BE2C (cell line): Measurements from ENCODE around the gene ADIRF.
"Not testable (repeated sequence)": the region's sequence is repeated elsewhere in the genome, so short reads cannot be mapped to it uniquely, and the experiment has no call there.

Experiments
- DNase-seq: peaks from one replicate; pipeline ENCODE4 v3.0.0-alpha.2; 2020
- H3K27me3 ChIP-seq: fragments of 250-450 bp; sonication (Bioruptor Pico); 2 replicates; pipeline ENCODE4 v1.5.1; 2020; ENCODE audit warnings: mild to moderate bottlenecking
- H3K36me3 ChIP-seq: fragments of 250-450 bp; sonication (Bioruptor Pico); 2 replicates; pipeline ENCODE4 v1.5.1; 2020; ENCODE audit warnings: mild to moderate bottlenecking
- H3K4me1 ChIP-seq: fragments of 250-450 bp; sonication (Bioruptor Pico); 2 replicates; pipeline ENCODE4 v1.5.1; 2020
- H3K4me3 ChIP-seq: 2 replicates; pipeline ENCODE4 v1.5.1; 2011; ENCODE audit warnings: low read depth, low read length
- H3K9me3 ChIP-seq: fragments of 250-450 bp; sonication (Bioruptor Pico); 2 replicates; pipeline ENCODE4 v1.5.1; 2020
- TF ChIP-seq, protein P1 (sequence below): IDR thresholded peaks from 2 replicates; pipeline ENCODE4 v1.5.1; 2012; ENCODE audit warnings: mild to moderate bottlenecking, low read depth, low read length

Gene ADIRF

DNA sequence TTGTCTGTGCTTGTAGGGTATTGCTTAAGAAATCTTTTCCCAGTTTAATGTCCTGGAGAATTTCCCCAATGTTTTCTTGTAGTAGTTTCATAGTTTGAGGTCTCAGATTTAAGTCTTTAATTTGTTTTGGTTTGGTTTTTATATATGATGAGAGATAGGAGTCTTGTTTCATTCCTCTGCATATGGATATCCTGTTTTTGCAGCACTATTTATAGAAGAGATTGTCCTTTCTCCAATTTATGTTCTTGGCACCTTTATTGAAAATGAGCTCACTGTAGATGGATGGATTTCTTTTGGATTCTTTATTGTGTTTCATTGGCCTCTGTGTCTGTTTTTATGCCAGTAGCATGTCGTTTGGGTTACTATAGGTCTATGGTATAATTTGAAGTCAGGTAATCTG lies 20.2 kb downstream of the ADIRF start:
- Histone ChIP-seq H3K4me1 (no peaks in the 10 kb centered on the region), H3K36me3 (no peaks in the 10 kb centered on the region), H3K27me3 (no peaks in the 10 kb centered on the region), H3K9me3 (no peaks in the 10 kb centered on the region), H3K4me3 (no peak overlapping the region)
- TF ChIP-seq, protein P1, sequence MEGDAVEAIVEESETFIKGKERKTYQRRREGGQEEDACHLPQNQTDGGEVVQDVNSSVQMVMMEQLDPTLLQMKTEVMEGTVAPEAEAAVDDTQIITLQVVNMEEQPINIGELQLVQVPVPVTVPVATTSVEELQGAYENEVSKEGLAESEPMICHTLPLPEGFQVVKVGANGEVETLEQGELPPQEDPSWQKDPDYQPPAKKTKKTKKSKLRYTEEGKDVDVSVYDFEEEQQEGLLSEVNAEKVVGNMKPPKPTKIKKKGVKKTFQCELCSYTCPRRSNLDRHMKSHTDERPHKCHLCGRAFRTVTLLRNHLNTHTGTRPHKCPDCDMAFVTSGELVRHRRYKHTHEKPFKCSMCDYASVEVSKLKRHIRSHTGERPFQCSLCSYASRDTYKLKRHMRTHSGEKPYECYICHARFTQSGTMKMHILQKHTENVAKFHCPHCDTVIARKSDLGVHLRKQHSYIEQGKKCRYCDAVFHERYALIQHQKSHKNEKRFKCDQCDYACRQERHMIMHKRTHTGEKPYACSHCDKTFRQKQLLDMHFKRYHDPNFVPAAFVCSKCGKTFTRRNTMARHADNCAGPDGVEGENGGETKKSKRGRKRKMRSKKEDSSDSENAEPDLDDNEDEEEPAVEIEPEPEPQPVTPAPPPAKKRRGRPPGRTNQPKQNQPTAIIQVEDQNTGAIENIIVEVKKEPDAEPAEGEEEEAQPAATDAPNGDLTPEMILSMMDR, result no peak
- DNase-seq, result no peak

DNA sequence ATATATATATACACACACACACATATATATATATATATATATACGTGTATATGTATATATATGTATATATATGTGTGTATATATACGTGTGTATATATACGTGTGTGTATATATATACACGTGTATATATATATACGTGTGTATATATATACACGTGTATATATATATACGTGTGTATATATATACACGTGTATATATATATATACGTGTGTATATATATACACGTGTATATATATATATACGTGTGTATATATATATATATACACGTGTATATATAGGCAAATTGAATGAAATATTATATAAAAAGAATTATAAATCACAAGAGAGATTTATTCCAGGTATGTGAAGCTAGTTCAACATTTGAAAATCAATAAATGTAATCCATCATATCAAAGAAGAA lies 23.1 kb downstream of the ADIRF start:
- not testable (repeated sequence) for H3K27me3 ChIP-seq, H3K36me3 ChIP-seq, H3K4me1 ChIP-seq, DNase-seq, H3K9me3 ChIP-seq, H3K4me3 ChIP-seq

DNA sequence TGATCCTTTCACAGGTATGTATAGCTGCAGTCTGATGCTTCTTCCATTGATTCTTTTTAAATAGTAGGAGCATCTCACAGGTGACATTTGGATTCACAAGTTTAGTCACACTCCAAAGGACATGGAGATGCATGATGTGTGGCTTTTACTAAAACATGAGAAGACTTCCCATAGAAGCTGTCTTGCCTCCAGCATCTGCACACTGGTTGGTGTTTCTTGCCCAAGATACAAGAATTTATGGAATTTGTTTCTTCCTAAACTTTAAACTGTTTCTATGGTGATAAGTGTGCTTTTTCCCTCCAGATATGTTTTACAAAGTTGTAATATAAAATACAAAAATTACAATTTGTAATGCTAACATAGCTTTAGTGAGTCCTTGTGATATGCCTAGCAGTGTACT lies 24.2 kb downstream of the ADIRF start:
- Histone ChIP-seq H3K36me3 (no peaks in the 10 kb centered on the region), H3K4me3 (no peak overlapping the region), H3K27me3 (no peaks in the 10 kb centered on the region), H3K9me3 (no peaks in the 10 kb centered on the region), H3K4me1 (no peaks in the 10 kb centered on the region)
- no peak for DNase-seq
- TF ChIP-seq, protein P1, result no peak

DNA sequence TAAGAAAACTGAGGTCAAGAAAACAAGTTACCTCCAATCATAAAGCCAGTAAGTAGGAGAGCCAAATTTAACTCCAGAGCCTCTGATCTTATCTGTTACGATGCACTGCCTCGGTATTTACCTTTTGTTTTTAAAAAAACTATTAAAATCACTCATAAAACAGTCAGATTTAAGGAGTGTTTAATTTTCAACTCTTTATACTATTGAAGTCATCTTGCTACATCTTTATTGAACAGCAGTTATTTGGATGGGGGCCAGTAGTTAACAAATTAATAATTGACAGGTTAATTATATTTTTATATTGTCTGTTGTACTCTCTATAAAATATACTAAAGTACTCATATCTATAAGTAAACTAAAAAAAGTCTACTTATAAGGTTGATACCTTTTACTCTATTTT lies 24.6 kb downstream of the ADIRF start:
- Histone ChIP-seq H3K9me3 (no peaks in the 10 kb centered on the region), H3K4me1 (no peaks in the 10 kb centered on the region), H3K27me3 (no peaks in the 10 kb centered on the region), H3K4me3 (no peak overlapping the region), H3K36me3 (no peaks in the 10 kb centered on the region)
- TF ChIP-seq, protein P1, result no peak
- DNase-seq, result no peak

DNA sequence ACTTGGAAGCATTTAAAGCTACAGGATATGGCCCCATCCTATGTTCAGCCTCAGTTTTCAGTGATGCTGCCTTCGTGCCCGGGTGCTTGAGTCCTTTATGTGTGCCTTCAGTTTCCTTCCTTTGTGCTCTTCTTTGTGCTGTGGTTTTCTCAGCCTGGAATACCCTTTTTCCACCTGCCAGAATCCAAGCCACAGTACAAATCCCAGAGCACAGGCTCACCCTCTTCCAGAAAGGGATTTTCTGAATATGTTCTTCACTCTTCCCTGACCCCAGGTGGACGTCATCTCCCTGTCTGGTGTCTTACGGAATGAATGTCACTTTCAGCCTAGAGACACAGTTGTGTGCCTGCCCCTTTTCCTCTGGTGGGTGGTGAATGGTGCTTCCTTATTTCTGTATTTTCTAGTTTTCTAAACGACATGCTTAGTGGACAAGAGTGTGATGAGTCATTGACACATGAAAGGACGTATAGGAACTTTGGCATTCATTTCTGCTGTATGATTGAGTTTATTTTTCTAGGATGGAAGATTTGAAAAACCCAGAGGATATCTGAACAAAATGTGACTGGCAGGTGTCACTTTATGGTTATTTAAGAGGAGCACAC lies 31.6 kb downstream of the ADIRF start:
- H3K4me1 ChIP-seq, H3K36me3 ChIP-seq, H3K27me3 ChIP-seq, DNase-seq, H3K4me3 ChIP-seq, H3K9me3 ChIP-seq: not testable (repeated sequence)

DNA sequence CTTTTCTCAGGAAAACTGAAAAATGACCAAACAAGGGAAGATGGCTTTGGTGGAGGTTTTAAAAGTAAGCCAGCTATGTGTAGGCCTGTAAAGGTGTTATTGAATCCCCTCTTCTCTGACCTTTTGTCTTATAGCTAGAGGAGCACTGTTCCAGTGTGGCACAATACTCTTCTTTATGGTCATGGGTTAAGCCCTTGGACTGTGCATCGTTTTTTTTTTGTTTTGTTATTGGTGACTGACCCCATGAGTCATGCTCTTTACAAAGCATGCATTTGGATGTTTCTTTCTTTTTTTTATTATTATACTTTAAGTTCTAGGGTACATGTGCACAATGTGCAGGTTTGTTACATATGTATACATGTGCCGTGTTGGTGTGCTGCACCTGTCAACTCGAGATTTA lies 32.2 kb downstream of the ADIRF start:
- H3K36me3 ChIP-seq, result no peaks in the 10 kb centered on the region
- H3K4me3 ChIP-seq, result no peak overlapping the region
- H3K9me3 ChIP-seq, result no peaks in the 10 kb centered on the region
- no peaks in the 10 kb centered on the region for H3K4me1 ChIP-seq
- no peaks in the 10 kb centered on the region for H3K27me3 ChIP-seq
- no peak for DNase-seq
- TF ChIP-seq, protein P1, result no peak

DNA sequence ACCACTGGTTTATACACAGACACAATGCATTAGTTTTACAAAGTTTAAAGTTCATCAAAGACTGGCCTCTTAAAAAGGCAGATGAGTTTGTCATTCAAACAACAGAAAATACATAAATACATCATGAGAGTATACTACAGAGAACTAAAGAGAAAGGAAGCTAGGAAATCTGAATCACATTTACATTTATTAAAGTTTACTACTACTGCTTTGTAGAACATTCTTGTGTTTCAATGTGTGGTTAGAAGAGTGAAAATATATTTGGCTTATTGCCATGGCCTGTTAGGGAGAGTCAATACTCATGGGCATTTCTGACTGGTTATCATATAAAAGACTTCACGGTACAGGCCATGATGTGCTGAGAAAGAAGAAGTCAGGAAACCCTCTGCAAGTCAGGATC lies 38.8 kb downstream of the ADIRF start:
- not testable (repeated sequence) for H3K36me3 ChIP-seq

DNA sequence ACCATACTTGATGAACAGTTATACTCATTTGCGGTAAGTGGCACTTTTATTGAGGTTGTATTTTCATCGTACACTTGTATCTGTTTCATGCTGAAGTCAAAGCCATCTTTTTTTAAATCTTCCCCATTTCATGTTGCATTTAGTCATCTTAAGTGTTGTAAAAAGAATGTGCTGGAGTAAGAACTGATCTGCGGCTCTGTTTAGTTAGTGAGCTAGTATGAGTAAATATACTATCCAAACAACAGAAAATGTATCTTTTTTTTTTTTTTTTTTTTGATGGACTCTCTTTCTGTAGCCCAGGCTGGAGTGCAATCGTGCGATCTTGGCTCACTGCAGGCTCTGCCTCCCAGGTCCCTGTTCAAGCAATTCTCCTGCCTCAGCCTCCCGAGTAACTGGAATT lies 39.4 kb downstream of the ADIRF start:
- not testable (repeated sequence) for H3K36me3 ChIP-seq, DNase-seq, H3K4me1 ChIP-seq, H3K4me3 ChIP-seq, H3K9me3 ChIP-seq, H3K27me3 ChIP-seq

More for the DNA sequence above, 38.8 kb downstream of the ADIRF start:
- not testable (repeated sequence) for DNase-seq, H3K27me3 ChIP-seq, H3K9me3 ChIP-seq, H3K4me3 ChIP-seq, H3K4me1 ChIP-seq

DNA sequence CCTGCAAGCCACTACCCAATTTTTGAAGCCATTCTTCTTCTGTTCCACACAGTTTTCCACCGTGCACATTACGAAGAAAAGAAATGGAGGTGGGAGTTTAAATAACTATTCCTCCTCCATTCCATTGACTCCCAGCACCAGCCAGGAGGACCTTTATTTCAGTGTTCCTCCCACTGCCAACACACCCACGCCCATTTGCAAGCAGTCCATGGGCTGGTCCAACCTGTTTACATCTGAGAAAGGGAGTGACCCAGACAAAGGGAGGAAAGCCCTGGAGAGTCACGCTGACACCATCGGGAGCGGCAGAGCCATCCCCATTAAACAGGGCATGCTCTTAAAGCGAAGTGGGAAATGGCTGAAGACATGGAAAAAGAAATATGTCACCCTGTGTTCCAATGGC lies 40.0 kb downstream of the ADIRF start:
- not testable (repeated sequence) for DNase-seq, H3K9me3 ChIP-seq, H3K36me3 ChIP-seq, H3K4me3 ChIP-seq, H3K4me1 ChIP-seq, H3K27me3 ChIP-seq

DNA sequence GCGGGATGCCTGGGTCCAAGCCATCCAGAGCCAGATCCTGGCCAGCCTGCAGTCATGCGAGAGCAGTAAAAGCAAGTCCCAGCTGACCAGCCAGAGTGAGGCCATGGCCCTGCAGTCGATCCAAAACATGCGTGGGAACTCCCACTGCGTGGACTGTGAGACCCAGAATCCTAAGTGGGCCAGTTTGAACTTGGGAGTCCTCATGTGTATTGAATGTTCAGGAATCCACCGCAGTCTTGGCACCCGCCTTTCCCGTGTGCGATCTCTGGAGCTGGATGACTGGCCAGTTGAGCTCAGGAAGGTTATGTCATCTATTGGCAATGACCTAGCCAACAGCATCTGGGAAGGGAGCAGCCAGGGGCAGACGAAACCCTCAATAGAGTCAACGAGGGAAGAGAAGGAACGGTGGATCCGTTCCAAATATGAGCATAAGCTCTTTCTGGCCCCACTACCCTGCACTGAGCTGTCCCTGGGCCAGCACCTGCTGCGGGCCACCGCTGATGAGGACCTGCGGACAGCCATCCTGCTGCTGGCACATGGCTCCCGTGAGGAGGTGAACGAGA lies 40.9 kb downstream of the ADIRF start:
- not testable (repeated sequence) for DNase-seq, H3K27me3 ChIP-seq

DNA sequence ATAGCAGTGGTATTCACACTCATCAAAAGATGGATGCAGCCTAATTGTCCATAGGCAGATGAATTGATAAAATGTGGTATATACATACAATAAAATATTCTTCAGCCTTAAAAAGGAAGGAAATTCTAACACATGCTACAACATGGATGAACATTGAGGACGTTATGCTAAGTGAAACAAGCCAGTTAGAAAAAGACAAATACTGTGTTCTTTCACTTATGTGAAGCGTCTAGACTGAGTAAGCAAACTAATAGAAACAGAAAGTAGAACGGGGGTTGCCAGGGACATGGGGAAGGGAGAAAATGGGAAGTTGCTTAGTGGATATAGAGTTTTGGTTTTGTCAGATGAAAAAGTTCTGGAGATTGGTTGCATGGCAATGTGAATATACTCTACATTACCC lies 45.2 kb downstream of the ADIRF start:
- not testable (repeated sequence) for H3K36me3 ChIP-seq, H3K9me3 ChIP-seq, H3K4me1 ChIP-seq, DNase-seq, H3K4me3 ChIP-seq, H3K27me3 ChIP-seq

More for the DNA sequence above, 40.9 kb downstream of the ADIRF start:
- not testable (repeated sequence) for H3K9me3 ChIP-seq, H3K4me1 ChIP-seq, H3K36me3 ChIP-seq, H3K4me3 ChIP-seq
